Germinal center (tissue), 1 donor: ENCODE measurements around the gene LIN7A.

Source experiments
- DNase-seq: peaks from one replicate; pipeline ENCODE4 v3.0.0; 2012; ENCODE audit warnings: mixed read lengths, low spot score

The LIN7A gene

DNA sequence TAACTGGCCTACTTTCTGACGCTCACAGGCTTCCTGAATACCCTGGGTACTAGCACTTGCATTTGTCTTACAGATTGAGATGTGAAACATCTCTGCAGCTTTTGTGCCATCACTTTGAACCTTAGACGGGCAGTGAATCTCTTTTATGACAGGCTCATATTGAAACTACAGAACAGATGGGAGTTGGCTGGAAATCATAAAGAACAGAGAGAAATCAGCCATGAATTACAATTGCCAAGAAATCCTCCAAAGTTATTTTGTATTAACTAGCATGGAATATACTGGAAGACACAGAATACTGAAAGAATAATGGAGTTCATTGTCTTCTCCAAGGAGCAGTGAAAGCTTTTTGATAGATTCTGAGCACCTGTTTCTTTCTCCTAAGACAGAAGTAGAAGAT is 188.3 kb downstream of the LIN7A start:
- DNase-seq: no peak

GRCh38 chr12:80747800-80748199 is 189.9 kb downstream of the LIN7A start:
- DNase-seq: no peak

GRCh38 chr12:80745851-80746505 is 191.8 kb downstream of the LIN7A start:
- no peak for DNase-seq
